K562 (cell line): ENCODE data around the gene TMEM123. TPM values are rescaled to one million over a fixed set of nuclear protein-coding genes. Genes with fewer than 3 reads are reported as not detected.

Source experiments
- ATAC-seq: fragments of 200-7000 bp; cut with Tn5 transposase; 3 replicates; pipeline ENCODE4 v1.9.1; 2020; ENCODE audit warnings: moderate library complexity
- BruUV-seq: library from RNA; stranded (reverse); fragments of 400-500 nt; replicated peaks from 2 replicates; lab custom pipeline; 2021; lab: Mats Ljungman, UMichigan
- CTCF ChIA-PET: fragments of 300-600 bp; formaldehyde crosslinking; extraction: SDS; loops from one replicate; lab custom pipeline; 2021; ENCODE audit warnings: low intra/inter-chr PET ratio; lab: Yijun Ruan, JAX
- POLR2A ChIA-PET: fragments of 300-600, 350-650 bp; sonication (Branson Sonifier 250); formaldehyde crosslinking; extraction: SDS; loops from one replicate; lab custom pipeline; 2021; ENCODE audit warnings: antibody characterized with exemption, inconsistent platforms; lab: Yijun Ruan, JAX
- DNase-seq, 4 experiments: peaks; one replicate each; pipeline versions ENCODE4 v3.0.0 to v3.0.0-alpha.2; 2011 to 2018; ENCODE audit warnings: low spot score in 3 of 4, mixed read lengths in 3 of 4; ENCODE audit errors: extremely low read depth in 1 of 4
- FAIRE-seq: peaks from 2 replicates; lab custom pipeline; 2011; peaks lifted over from hg19 to GRCh38; lab: Jason Lieb, UNC
- H2AFZ ChIP-seq: 2 replicates; pipeline ENCODE4 v1.6.0; 2011; ENCODE audit warnings: low read depth, low read length, control low read depth, inconsistent platforms
- H3K27ac ChIP-seq: fragments of 200-600 bp; 3 replicates; pipeline ENCODE4 v1.8.0; 2011; ENCODE audit warnings: low read depth, mild to moderate bottlenecking, control low read depth, inconsistent platforms, low read length, moderate library complexity, mixed read lengths; ENCODE audit errors: extremely low read depth
- H3K27me3 ChIP-seq, 2 experiments: fragments of 300-600 bp in 1 of 2; 2 replicates in 1 of 2; 3 replicates in 1 of 2; pipeline versions ENCODE4 v1.6.0 to v1.8.0; 2011; ENCODE audit warnings: inconsistent platforms in 2 of 2, low read length in 2 of 2, mild to moderate bottlenecking in 1 of 2, mixed read lengths in 1 of 2, moderate library complexity in 1 of 2; ENCODE audit not compliant: control insufficient read depth in 2 of 2, insufficient read depth in 2 of 2
- H3K36me3 ChIP-seq: fragments of 300-600 bp; 3 replicates; pipeline ENCODE4 v1.8.0; 2011; ENCODE audit warnings: mild to moderate bottlenecking, low read length, inconsistent platforms; ENCODE audit not compliant: control insufficient read depth, insufficient read depth
- H3K4me1 ChIP-seq, 2 experiments: fragments of 200-600 bp in 1 of 2; replicated peaks in 1 of 2; 2 replicates in 1 of 2; 3 replicates in 1 of 2; pipeline versions ENCODE4 v1.5.1 to v1.8.0; 2011; ENCODE audit warnings: inconsistent platforms in 2 of 2, low read length in 2 of 2, mild to moderate bottlenecking in 1 of 2, mixed read lengths in 1 of 2, moderate library complexity in 1 of 2; ENCODE audit not compliant: control insufficient read depth in 2 of 2, insufficient read depth in 2 of 2
- H3K4me2 ChIP-seq: 2 replicates; pipeline ENCODE4 v1.6.1; 2011; ENCODE audit warnings: low read length, control low read depth, inconsistent platforms, mixed read lengths; ENCODE audit not compliant: insufficient read depth
- H3K4me3 ChIP-seq: fragments of 200-600 bp; sonication (generic), shearing (Covaris generic); 2 replicates; pipeline ENCODE4 v1.5.1; 2016; ENCODE audit warnings: control low read depth, inconsistent platforms
- H3K79me2 ChIP-seq: fragments of 200-600 bp; 3 replicates; pipeline ENCODE4 v1.8.0; 2011; ENCODE audit warnings: low read length, inconsistent platforms; ENCODE audit not compliant: control insufficient read depth, insufficient read depth
- H3K9ac ChIP-seq, 2 experiments: 2 replicates each; pipeline versions ENCODE4 v1.6.0 to v1.6.1; 2011; ENCODE audit warnings: low read depth in 2 of 2, low read length in 2 of 2, control low read depth in 1 of 2, inconsistent platforms in 1 of 2, mild to moderate bottlenecking in 1 of 2, mixed read lengths in 1 of 2; ENCODE audit not compliant: insufficient read depth in 1 of 2
- H3K9me1 ChIP-seq: one replicate; pipeline ENCODE4 v1.6.0; 2011; ENCODE audit warnings: inconsistent platforms, mild to moderate bottlenecking, low read length, moderate library complexity; ENCODE audit not compliant: control insufficient read depth, insufficient read depth
- H3K9me3 ChIP-seq: replicated peaks from 2 replicates; pipeline ENCODE4 v1.5.1; 2011; ENCODE audit warnings: low read depth, low read length, inconsistent platforms; ENCODE audit not compliant: control insufficient read depth, insufficient read depth
- H4K20me1 ChIP-seq: replicated peaks from 2 replicates; pipeline ENCODE4 v1.6.1; 2011; ENCODE audit warnings: low read length, inconsistent platforms, mixed read lengths; ENCODE audit not compliant: control insufficient read depth, insufficient read depth
- CBX1 ChIP-seq: sonication (generic); IDR thresholded peaks from 2 replicates; pipeline ENCODE4 v1.6.1; 2016; ENCODE audit warnings: antibody characterized with exemption, low read depth, mild to moderate bottlenecking
- NFIX ChIP-seq: fragments of 250-450 bp; sonication (Bioruptor Pico); IDR thresholded peaks from 2 replicates; pipeline ENCODE4 v1.4.0; 2020; ENCODE audit warnings: low read depth, mild to moderate bottlenecking, moderate library complexity
- NR3C1 ChIP-seq: sonication (generic); formaldehyde crosslinking; IDR thresholded peaks from 2 replicates; pipeline ENCODE4 v1.8.1; 2022; ENCODE audit warnings: missing genetic modification reagents
- PHTF2 ChIP-seq: fragments of 250-450 bp; sonication (Bioruptor Pico); IDR thresholded peaks from 2 replicates; pipeline ENCODE4 v1.5.0; 2021; ENCODE audit warnings: mild to moderate bottlenecking
- SMAD2 ChIP-seq: fragments of 150-350 bp; IDR thresholded peaks from 2 replicates; pipeline ENCODE4 v1.6.1; 2014; ENCODE audit warnings: low read depth, mild to moderate bottlenecking, low read length
- ZBTB1 ChIP-seq: sonication (generic); formaldehyde crosslinking; IDR thresholded peaks from 2 replicates; pipeline ENCODE4 v1.8.1; 2023; ENCODE audit warnings: missing genetic modification reagents, low read depth, mild to moderate bottlenecking, borderline replicate concordance
- ZFP30 ChIP-seq: fragments of 250-450 bp; sonication (Bioruptor Pico); IDR thresholded peaks from 2 replicates; pipeline ENCODE4 v1.8.0; 2022; ENCODE audit warnings: moderate library complexity, mild to moderate bottlenecking, inconsistent platforms, borderline replicate concordance
- ZNF444 ChIP-seq: fragments of 250-450 bp; sonication (Bioruptor Pico); IDR thresholded peaks from 2 replicates; pipeline ENCODE4 v1.4.0; 2020; ENCODE audit warnings: mild to moderate bottlenecking, moderate library complexity
- WGBS: fragments of 100-300 bp; shearing (Covaris generic); methylation state at CpG from one replicate; pipeline ENCODE4 v1.1.6; 2016; ENCODE audit warnings: low coverage, mixed read lengths; ENCODE audit not compliant: insufficient coverage; ENCODE audit errors: missing lambda C conversion rate; 5-methylcytosine and 5-hydroxymethylcytosine counted together
- in situ Hi-C: fragments of 300-500 bp; cut with MboI; formaldehyde crosslinking; loops from 4 replicates; pipeline ENCODE4 v1.15.0; 2018; ENCODE audit warnings: inconsistent platforms, mixed read lengths
- intact Hi-C: fragments of 100-400 bp; cut with micrococcal nuclease; formaldehyde crosslinking; loops from 2 replicates; pipeline ENCODE4 v1.14.2; 2022
- polyA plus RNA-seq, 8 experiments: library from polyadenylated mRNA; depleted of rRNA in 4 of 8; stranded (reverse) in 5 of 8; unstranded in 3 of 8; fragments of >200 nt; fragmentation: Nextera tagmentation in 2 of 8; fragmentation: Illumina TruSeq in 1 of 8; extraction: Ambion mirVana in 2 of 8; extraction: Trizol in 1 of 8; gene quantifications; 2 replicates each; pipeline versions ENCODE4 v1.2.1 to v1.2.3, GENCODE V29; 2011 to 2014; ENCODE audit warnings: inconsistent platforms in 1 of 8, missing spikeins in 1 of 8
- total RNA-seq, 7 experiments: library from RNA; depleted of rRNA in 6 of 7; stranded (reverse); fragments of >200 nt in 6 of 7; fragmentation: Illumina TruSeq in 2 of 7; extraction: Trizol in 2 of 7; gene quantifications; 2 replicates each; pipeline versions ENCODE4 v1.2.1 to v1.2.3, GENCODE V29; 2011 to 2021; ENCODE audit warnings: low replicate concordance in 1 of 7
- TF ChIP-seq, protein P1 (sequence below): sonication (generic); formaldehyde crosslinking; IDR thresholded peaks from 2 replicates; pipeline ENCODE4 v1.8.0; 2022; ENCODE audit warnings: mild to moderate bottlenecking, missing genetic modification reagents, borderline replicate concordance

Gene TMEM123
- total and polyA plus RNA-seq, 9 of the 15 experiments (the other 6 are each of a cell fraction or from before 2014, with no cell fraction given) = 19.8 to 344 (median 82.4) TPM

DNA sequence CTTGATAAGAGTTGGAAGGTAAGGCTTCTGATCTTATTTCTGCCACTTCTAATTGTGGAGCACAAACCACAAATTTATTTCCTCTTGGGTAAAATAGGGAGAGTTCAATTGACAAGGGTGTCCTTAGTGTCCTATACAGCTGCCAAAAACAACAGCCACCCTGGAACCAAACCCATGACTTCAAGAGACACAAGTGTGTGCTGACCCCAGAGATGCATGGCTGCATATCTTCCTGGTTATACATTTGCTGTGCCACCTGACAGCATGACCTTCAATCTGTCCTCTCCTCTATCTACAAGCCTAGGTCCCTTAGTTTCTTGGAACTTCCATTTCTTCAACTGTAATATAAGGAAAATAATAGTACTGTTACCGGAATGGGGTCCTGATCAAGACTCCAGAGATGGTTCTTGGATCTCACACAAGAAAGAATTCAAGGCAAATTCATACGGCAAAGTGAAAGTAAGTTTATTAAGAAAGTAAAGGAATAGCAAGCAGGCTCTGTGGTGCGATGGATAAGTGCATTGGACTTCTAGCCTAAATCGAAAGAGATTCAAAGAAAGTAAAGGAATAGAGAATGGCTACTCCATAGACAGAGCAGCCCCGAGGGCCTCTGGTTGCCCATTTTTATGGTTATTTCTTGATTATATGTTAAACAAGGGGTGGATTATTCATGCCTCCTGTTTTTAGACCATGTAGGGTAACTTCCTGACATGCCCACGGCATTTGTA, 15.5 kb upstream of the TMEM123 start (continued):
- TF ChIP-seq, protein P1, sequence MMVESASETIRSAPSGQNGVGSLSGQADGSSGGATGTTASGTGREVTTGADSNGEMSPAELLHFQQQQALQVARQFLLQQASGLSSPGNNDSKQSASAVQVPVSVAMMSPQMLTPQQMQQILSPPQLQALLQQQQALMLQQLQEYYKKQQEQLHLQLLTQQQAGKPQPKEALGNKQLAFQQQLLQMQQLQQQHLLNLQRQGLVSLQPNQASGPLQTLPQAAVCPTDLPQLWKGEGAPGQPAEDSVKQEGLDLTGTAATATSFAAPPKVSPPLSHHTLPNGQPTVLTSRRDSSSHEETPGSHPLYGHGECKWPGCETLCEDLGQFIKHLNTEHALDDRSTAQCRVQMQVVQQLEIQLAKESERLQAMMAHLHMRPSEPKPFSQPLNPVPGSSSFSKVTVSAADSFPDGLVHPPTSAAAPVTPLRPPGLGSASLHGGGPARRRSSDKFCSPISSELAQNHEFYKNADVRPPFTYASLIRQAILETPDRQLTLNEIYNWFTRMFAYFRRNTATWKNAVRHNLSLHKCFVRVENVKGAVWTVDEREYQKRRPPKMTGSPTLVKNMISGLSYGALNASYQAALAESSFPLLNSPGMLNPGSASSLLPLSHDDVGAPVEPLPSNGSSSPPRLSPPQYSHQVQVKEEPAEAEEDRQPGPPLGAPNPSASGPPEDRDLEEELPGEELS (CRISPR knock-in tag) = no peak

DNA sequence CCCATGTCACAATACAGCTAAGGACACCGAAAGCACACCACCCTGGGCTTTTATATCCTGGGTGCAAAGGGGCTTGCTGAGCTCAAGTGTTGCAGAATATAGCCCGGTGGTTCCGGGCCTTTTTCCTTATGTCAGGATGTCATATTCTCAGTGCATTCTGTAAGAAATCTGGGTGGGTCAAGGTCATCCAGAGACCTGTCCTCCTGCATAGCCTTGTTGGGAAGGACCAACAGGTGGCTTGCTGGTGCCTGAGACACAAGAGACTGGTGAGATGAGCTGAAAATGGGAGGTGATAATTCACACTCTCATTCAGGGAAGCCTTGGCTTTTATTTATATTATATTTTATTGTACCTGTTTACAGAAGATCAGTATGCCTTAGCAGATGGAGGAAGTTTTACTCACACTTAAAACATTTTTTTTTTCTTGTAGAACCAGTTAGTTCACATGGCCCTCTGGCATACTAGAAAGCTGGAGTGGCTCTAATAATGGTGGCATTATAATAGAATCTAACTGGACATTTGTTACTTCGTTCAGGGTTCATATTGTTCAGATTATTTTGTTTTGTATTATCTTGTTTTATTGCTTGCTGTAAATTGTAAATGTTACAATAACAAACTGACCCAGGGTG, 14.6 kb upstream of the TMEM123 start:
- BruUV-seq = no TSS peak
- no peaks in the 10 kb centered on the region for H3K9me3 ChIP-seq
- H3K4me3 ChIP-seq = no peak overlapping the region
- 25% methylated on average over 4 of the region's 4 CpGs for WGBS
- in situ Hi-C loops = no loop called here
- peaks cover 0 to 2% of the 10 kb centered on the region in 2 experiments; a peak in 2 of 5 replicates for H3K27me3 ChIP-seq
- ChIA-PET CTCF (no interaction called here), POLR2A (interaction anchor here (0.6 to 1.6 kb wide), 4 partner anchors 10 to 120 kb away, joined by 3 to 5 read pairs (median 4); no protein-coding TSS in a partner anchor)
- H3K9me1 ChIP-seq = no peaks in the 10 kb centered on the region
- H3K9ac ChIP-seq = no peak overlapping the region
- H3K36me3 ChIP-seq = no peaks in the 10 kb centered on the region
- H3K4me1 ChIP-seq = peaks cover 0 to 7% of the 10 kb centered on the region in 2 experiments; a peak in 1 of 5 replicates
- ATAC-seq (no peak), FAIRE-seq (no peak), DNase-seq (no peak)
- H3K79me2 ChIP-seq = no peaks in the 10 kb centered on the region
- TF ChIP-seq ZBTB1 = no peak
- TF ChIP-seq SMAD2 = no peak
- TF ChIP-seq PHTF2 = no peak
- TF ChIP-seq NFIX (CRISPR knock-in tag) = no peak
- TF ChIP-seq NR3C1 (CRISPR knock-in tag) = no peak
- no peak for TF ChIP-seq ZFP30 (CRISPR knock-in tag)
- TF ChIP-seq ZNF444 (CRISPR knock-in tag) = no peak
- no peak for TF ChIP-seq CBX1
- H2AFZ ChIP-seq = no peak overlapping the region
- H3K4me2 ChIP-seq = no peak overlapping the region
- no peaks in the 10 kb centered on the region for H4K20me1 ChIP-seq
- H3K27ac ChIP-seq = no peak overlapping the region
- intact Hi-C loops = no loop called here
